Heart left ventricle (tissue), 13 donors: ENCODE data around the gene DCDC2.

Experiments used
- CTCF ChIP-seq, 12 donors: fragments of 200-600 bp; sonication (generic) in 4 of 12; IDR thresholded peaks; one replicate each; pipeline versions ENCODE4 v1.5.0 to v1.8.0; 2018 to 2022; ENCODE audit warnings: antibody characterized with exemption in 12 of 12, mild to moderate bottlenecking in 5 of 12
- POLR2A ChIP-seq, 2 donors: fragments of 450-650 bp; IDR thresholded peaks; one replicate each; pipeline ENCODE4 v1.6.1; 2017; ENCODE audit warnings: antibody characterized with exemption in 2 of 2, mild to moderate bottlenecking in 2 of 2, moderate library complexity in 2 of 2
- donor health status: ischemic (EF 13 %, LVEDD 7.1; RV severe dilation, severe dysfunction).
- donor health status: DM: no; HTN: yes; CAD: no.
- donor health status: DM: no; HTN: no; CAD: no.
- donor health status: ischemic (EF 25% LVEDD 6.9; RV normal size, moderate dysfunction).
- donor health status: ischemic (EF 25% LVEDD 5.7; RV mildly dilated, moderate dysfunction).
- donor health status: ischemic (EF 35%, LVEDD 5.7; RV mildly dilated, moderate dysfunction).
- donor health status: nonischemic (EF 11% LVEDD 7.7; RV severe dilation, severe dysfunction).
- donor health status: DM: yes; HTN: yes; CAD: no.
- donor health status: PGD.
- donor health status: ischemic (EF 29% LVEDD 5.4; RV normal size, mild dysfunction).
- donor health status: nonischemic (EF 23%, LVEDD 6.1; RV moderate dilation, normal function).

GRCh38 chr6:24223115-24223919, 134.5 kb downstream of the DCDC2 start:
- TF ChIP-seq CTCF (IDR thresholded peaks at IDR 0.05) (no peak), POLR2A (IDR thresholded peaks at IDR 0.05) (no peak)
